ENCODE results near the gene CIT.

CIT gene

DNA sequence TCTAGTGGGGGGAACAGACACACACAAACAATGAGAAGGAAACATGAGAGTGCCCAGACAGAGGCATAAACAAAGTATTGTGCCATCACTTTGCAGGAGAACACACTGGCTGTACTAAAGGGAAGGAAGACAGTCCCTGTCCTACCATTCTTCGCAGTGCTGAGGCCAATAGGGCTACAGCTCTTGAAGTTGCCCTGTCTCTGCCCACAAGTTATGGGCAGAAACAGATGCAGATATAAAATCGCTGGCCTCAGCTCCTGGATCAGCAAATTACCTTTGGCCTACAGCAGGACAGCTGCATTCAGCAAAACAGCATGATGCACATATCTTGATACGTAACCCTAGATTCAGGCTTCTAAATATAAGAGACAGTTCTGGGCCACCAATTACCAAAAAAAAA, 232.2 kb downstream of the CIT start:
- no peaks in the 10 kb centered on the region for H3K9me3 ChIP-seq (ENCODE audit: control insufficient read depth, insufficient read depth, low read length)
- WGBS (ENCODE audit: insufficient coverage, insufficient read length), result no CpG with 5 or more reads among the region's 3 CpGs
- no peaks in the 10 kb centered on the region for H3K27me3 ChIP-seq (ENCODE audit: control insufficient read depth, insufficient read depth, low read length)
- H3K27ac ChIP-seq (ENCODE audit: low read length), result no peak overlapping the region
- no peaks in the 10 kb centered on the region for H3K4me1 ChIP-seq (ENCODE audit: control insufficient read depth, insufficient read depth, low read length)
- no peaks in the 10 kb centered on the region for H3K36me3 ChIP-seq (ENCODE audit: control insufficient read depth, insufficient read depth, low read length)
- H3K4me3 ChIP-seq (ENCODE audit: low read length), result no peak overlapping the region
- no peak for DNase-seq (ENCODE audit: low read depth, low spot score)

GRCh38 chr12:119642986-119643385, 234.1 kb downstream of the CIT start:
- Histone ChIP-seq H3K27ac (ENCODE audit: low read length) (no peak overlapping the region), H3K27me3 (ENCODE audit: control insufficient read depth, insufficient read depth, low read length) (no peaks in the 10 kb centered on the region), H3K4me3 (ENCODE audit: low read length) (no peak overlapping the region), H3K9me3 (ENCODE audit: control insufficient read depth, insufficient read depth, low read length) (no peaks in the 10 kb centered on the region), H3K4me1 (ENCODE audit: control insufficient read depth, insufficient read depth, low read length) (no peaks in the 10 kb centered on the region), H3K36me3 (ENCODE audit: control insufficient read depth, insufficient read depth, low read length) (no peaks in the 10 kb centered on the region)
- no peak for DNase-seq (ENCODE audit: low read depth, low spot score)
- no CpG with 5 or more reads among the region's 4 CpGs for WGBS (ENCODE audit: insufficient coverage, insufficient read length)

All from iPS DF 6.9 (cell line).